GM12878 (cell line): ENCODE measurements around the gene ABI1. TPM values are rescaled to one million over a fixed set of nuclear protein-coding genes. Genes with fewer than 3 reads are reported as not detected.

ENCODE experiments used
- ATAC-seq: fragments of 200-7000 bp; cut with Tn5 transposase; 3 replicates; pipeline ENCODE4 v1.9.1; 2020; ENCODE audit warnings: mild to moderate bottlenecking, moderate library complexity
- BruUV-seq: library from RNA; stranded (reverse); fragments of 400-500 nt; replicated peaks from 2 replicates; lab custom pipeline; 2021; lab: Mats Ljungman, UMichigan
- CTCF ChIA-PET: fragments of 300-600 bp; sonication (Branson Sonifier 250); formaldehyde crosslinking; extraction: SDS; loops from one replicate; lab custom pipeline; 2021; ENCODE audit warnings: inconsistent platforms; lab: Yijun Ruan, JAX
- POLR2A ChIA-PET: fragments of 350-600 bp; formaldehyde crosslinking; extraction: SDS; loops from one replicate; lab custom pipeline; 2021; ENCODE audit warnings: inconsistent platforms; lab: Charles Lee
- RAD21 ChIA-PET: fragments of 300-600 bp; sonication (Branson Sonifier 250); formaldehyde crosslinking; loops from one replicate; lab custom pipeline; 2023; ENCODE audit warnings: antibody characterized with exemption; ENCODE audit not compliant: unreplicated experiment; lab: Charles Lee
- SMC1A ChIA-PET: fragments of 300-600 bp; sonication (Branson Sonifier 250); formaldehyde crosslinking; loops from one replicate; lab custom pipeline; 2023; ENCODE audit not compliant: unreplicated experiment, uncharacterized antibody; lab: Charles Lee
- DNase-seq: peaks from one replicate; pipeline ENCODE4 v3.0.0-alpha.2; 2011; ENCODE audit warnings: low read depth, low spot score
- FAIRE-seq: peaks from 3 replicates; lab custom pipeline; 2011; peaks lifted over from hg19 to GRCh38; lab: Jason Lieb, UNC
- H2AFZ ChIP-seq: 2 replicates; pipeline ENCODE4 v1.6.0; 2011; ENCODE audit warnings: low read depth, low read length, control low read depth; ENCODE audit not compliant: control insufficient read depth
- H3K27ac ChIP-seq: 2 replicates; pipeline ENCODE4 v1.5.1; 2011; ENCODE audit warnings: control low read depth; ENCODE audit not compliant: control insufficient read depth, insufficient read depth
- H3K27me3 ChIP-seq, 2 experiments: replicated peaks in 1 of 2; 2 replicates each; pipeline versions ENCODE4 v1.6.0 to v1.6.1; 2011; ENCODE audit warnings: low read length in 1 of 2; ENCODE audit not compliant: control insufficient read depth in 2 of 2, insufficient read depth in 2 of 2
- H3K36me3 ChIP-seq, 2 experiments: 2 replicates each; pipeline ENCODE4 v1.5.1; 2011; ENCODE audit warnings: low read length in 1 of 2; ENCODE audit not compliant: control insufficient read depth in 2 of 2, insufficient read depth in 2 of 2
- H3K4me1 ChIP-seq: 2 replicates; pipeline ENCODE4 v1.6.1; 2011; ENCODE audit warnings: mild to moderate bottlenecking, low read length, moderate library complexity, mixed read lengths; ENCODE audit not compliant: control insufficient read depth, insufficient read depth
- H3K4me2 ChIP-seq: 2 replicates; pipeline ENCODE4 v1.6.0; 2011; ENCODE audit warnings: control low read depth; ENCODE audit not compliant: control insufficient read depth, insufficient read depth
- H3K4me3 ChIP-seq: fragments of 200-600 bp; sonication (generic); 2 replicates; pipeline ENCODE4 v1.5.1; 2016
- H3K79me2 ChIP-seq: 2 replicates; pipeline ENCODE4 v1.6.0; 2011; ENCODE audit warnings: low read length; ENCODE audit not compliant: control insufficient read depth, insufficient read depth
- H3K9ac ChIP-seq: 2 replicates; pipeline ENCODE4 v1.8.0; 2011; ENCODE audit warnings: low read length, control low read depth, mixed read lengths; ENCODE audit not compliant: control insufficient read depth, insufficient read depth
- H3K9me3 ChIP-seq: replicated peaks from 3 replicates; pipeline ENCODE4 v1.5.1; 2011; ENCODE audit warnings: mild to moderate bottlenecking, low read length; ENCODE audit not compliant: control insufficient read depth, insufficient read depth
- H4K20me1 ChIP-seq: 2 replicates; pipeline ENCODE4 v1.6.0; 2011; ENCODE audit not compliant: control insufficient read depth, insufficient read depth
- ESRRA ChIP-seq: IDR thresholded peaks from 2 replicates; pipeline ENCODE4 v1.6.1; 2012; ENCODE audit warnings: mild to moderate bottlenecking, low read length, improper control_type of control experiment
- FOS ChIP-seq: IDR thresholded peaks from 3 replicates; pipeline ENCODE4 v1.6.1; 2011; ENCODE audit warnings: borderline replicate concordance; ENCODE audit not compliant: insufficient read length; ENCODE audit errors: extremely low read depth
- NBN ChIP-seq: fragments of 450-650 bp; IDR thresholded peaks from 2 replicates; pipeline ENCODE4 v1.6.1; 2016
- SREBF1 ChIP-seq: IDR thresholded peaks from 2 replicates; pipeline ENCODE4 v1.6.1; 2012; ENCODE audit warnings: mild to moderate bottlenecking, low read length
- ZBTB40 ChIP-seq: fragments of 450-650 bp; IDR thresholded peaks from 2 replicates; pipeline ENCODE4 v1.6.1; 2016; ENCODE audit warnings: mild to moderate bottlenecking, moderate library complexity, borderline replicate concordance
- ZNF622 ChIP-seq: fragments of 450-650 bp; IDR thresholded peaks from 2 replicates; pipeline ENCODE4 v1.6.1; 2017; ENCODE audit warnings: mild to moderate bottlenecking, inconsistent platforms
- WGBS: methylation state at CpG from one replicate; pipeline ENCODE4 v1.1.6; 2016; ENCODE audit warnings: low lambda C conversion rate; ENCODE audit not compliant: insufficient replicate concordance, insufficient coverage; ENCODE audit errors: missing lambda C conversion rate; 5-methylcytosine and 5-hydroxymethylcytosine counted together
- in situ Hi-C: fragments of 300-500 bp; cut with MboI; formaldehyde crosslinking; loops from 9 replicates; pipeline ENCODE4 v1.14.3; 2018; ENCODE audit warnings: mixed read lengths
- intact Hi-C: fragments of 100-400 bp; cut with micrococcal nuclease; formaldehyde crosslinking; loops from one replicate; pipeline ENCODE4 v1.14.2; 2022; ENCODE audit not compliant: unreplicated experiment
- polyA plus RNA-seq, 11 experiments: library from polyadenylated mRNA; depleted of rRNA in 4 of 11; unstranded in 6 of 11; stranded (reverse) in 5 of 11; fragments of >200 nt; fragmentation: Nextera tagmentation in 4 of 11; fragmentation: Illumina TruSeq in 1 of 11; extraction: Ambion mirVana in 4 of 11; extraction: Trizol in 1 of 11; gene quantifications; 1 replicate in 1 of 11; 2 replicates in 10 of 11; pipeline versions ENCODE4 v1.2.1 to v1.2.3, GENCODE V29; 2011 to 2016; ENCODE audit warnings: inconsistent platforms in 2 of 11, missing spikeins in 2 of 11, low read depth in 1 of 11
- total RNA-seq, 4 experiments: library from RNA; depleted of rRNA in 3 of 4; stranded (reverse); fragments of >200 nt in 3 of 4; fragmentation: Illumina TruSeq in 1 of 4; extraction: Trizol in 1 of 4; gene quantifications; 2 replicates each; pipeline versions ENCODE4 v1.2.1 to v1.2.3, GENCODE V29; 2013 to 2021

The ABI1 gene
- total and polyA plus RNA-seq, 10 of the 15 experiments (the other 5 are each of a cell fraction or from before 2014, with no cell fraction given): 31.2 to 73.2 (median 50.7) TPM

GRCh38 chr10:26703096-26703495 lies 157.7 kb downstream of the ABI1 start:
- ChIA-PET CTCF (interaction anchor here (0.8 kb wide), 1 partner anchor 158 kb away, joined by 3 read pairs; no protein-coding TSS in a partner anchor), RAD21 (interaction anchor here (0.8 to 1.6 kb wide), 2 partner anchors 178 to 368 kb away, joined by 3 to 4 read pairs; no protein-coding TSS in a partner anchor), POLR2A (no interaction called here), SMC1A (interaction anchor here (0.7 kb wide), 1 partner anchor 15 kb away, joined by 3 read pairs; no protein-coding TSS in a partner anchor)
- no peaks in the 10 kb centered on the region for H3K4me1 ChIP-seq
- H3K36me3 ChIP-seq: peaks cover 13 to 25% of the 10 kb centered on the region in 2 experiments
- DNase-seq: no peak
- peaks cover 46% of the 10 kb centered on the region for H3K79me2 ChIP-seq
- no TSS peak for BruUV-seq
- WGBS: 85% methylated on average over 4 of the region's 4 CpGs
- no peak overlapping the region for H3K27ac ChIP-seq
- no peak for ATAC-seq
- H3K27me3 ChIP-seq: no peaks in the 10 kb centered on the region
- FAIRE-seq: no peak
- no peak overlapping the region for H3K4me3 ChIP-seq
- no peaks in the 10 kb centered on the region; the same call in 1 of the 3 replicates for H3K9me3 ChIP-seq
- in situ Hi-C loops: no loop called here
- no peak overlapping the region for H3K4me2 ChIP-seq
- H3K9ac ChIP-seq: no peak overlapping the region
- intact Hi-C loops: no loop called here
- H4K20me1 ChIP-seq: no peaks in the 10 kb centered on the region
- TF ChIP-seq ZNF622 (no peak), NBN (no peak), ESRRA (no peak), FOS (no peak), SREBF1 (no peak), ZBTB40 (no peak)
- no peak overlapping the region for H2AFZ ChIP-seq
